Liver (tissue), 9 donors: Measurements from ENCODE around the gene TRMT2A. TPM values are rescaled to one million over a fixed set of nuclear protein-coding genes. Genes with fewer than 3 reads are reported as not detected.

Experiments used
- DNase-seq: peaks from one replicate; pipeline ENCODE4 v3.0.0-alpha.2; 2017; ENCODE audit warnings: low spot score
- H3K27ac ChIP-seq, 2 donors: one replicate each; pipeline ENCODE4 v1.7.0; 2013; ENCODE audit warnings: inconsistent platforms in 2 of 2, low read length in 2 of 2, control low read depth in 1 of 2, low read depth in 1 of 2, mild to moderate bottlenecking in 1 of 2
- H3K27me3 ChIP-seq, 4 donors: one replicate each; pipeline versions ENCODE4 v1.6.1 to v1.7.0; 2013; ENCODE audit warnings: low read length in 3 of 4, inconsistent platforms in 1 of 4, mild to moderate bottlenecking in 1 of 4, moderate library complexity in 1 of 4; ENCODE audit not compliant: control insufficient read depth in 4 of 4, insufficient read depth in 4 of 4
- H3K36me3 ChIP-seq, 4 donors: one replicate each; pipeline versions ENCODE4 v1.6.1 to v1.7.0; 2013; ENCODE audit warnings: low read length in 3 of 4, mild to moderate bottlenecking in 3 of 4, low read depth in 1 of 4, moderate library complexity in 1 of 4; ENCODE audit not compliant: control insufficient read depth in 4 of 4, insufficient read depth in 3 of 4
- H3K4me1 ChIP-seq, 4 donors: one replicate each; pipeline versions ENCODE4 v1.6.1 to v1.7.0; 2013; ENCODE audit warnings: low read length in 3 of 4, mild to moderate bottlenecking in 3 of 4, moderate library complexity in 1 of 4; ENCODE audit not compliant: control insufficient read depth in 4 of 4, insufficient read depth in 4 of 4
- H3K4me3 ChIP-seq, 3 donors: one replicate each; pipeline versions ENCODE4 v1.6.1 to v1.7.0; 2013; ENCODE audit warnings: low read length in 3 of 3, control low read depth in 1 of 3, low read depth in 1 of 3, mild to moderate bottlenecking in 1 of 3
- H3K9ac ChIP-seq, 2 donors: one replicate each; pipeline ENCODE4 v1.7.0; 2013; ENCODE audit warnings: low read length in 2 of 2, mild to moderate bottlenecking in 2 of 2, moderate library complexity in 2 of 2, control low read depth in 1 of 2, low read depth in 1 of 2
- H3K9me3 ChIP-seq, 4 donors: one replicate each; pipeline versions ENCODE4 v1.6.1 to v1.7.0; 2013; ENCODE audit warnings: low read length in 3 of 4; ENCODE audit not compliant: control insufficient read depth in 4 of 4
- ATF3 ChIP-seq: IDR thresholded peaks from 2 replicates; pipeline ENCODE4 v1.6.1; 2016; ENCODE audit warnings: antibody characterized with exemption
- EGR1 ChIP-seq, 2 donors: IDR thresholded peaks; 2 replicates each; pipeline ENCODE4 v1.6.1; 2016 to 2018; ENCODE audit warnings: antibody characterized with exemption in 2 of 2, low read depth in 2 of 2
- FOXA1 ChIP-seq: IDR thresholded peaks from 2 replicates; pipeline ENCODE4 v1.6.1; 2016; ENCODE audit warnings: antibody characterized with exemption
- FOXA2 ChIP-seq: IDR thresholded peaks from 2 replicates; pipeline ENCODE4 v1.6.1; 2016; ENCODE audit warnings: antibody characterized with exemption
- GABPA ChIP-seq, 2 donors: IDR thresholded peaks in 1 of 2; conservative IDR thresholded peaks in 1 of 2; 2 replicates each; pipeline ENCODE4 v1.6.1; 2016; ENCODE audit warnings: antibody characterized with exemption in 2 of 2, mild to moderate bottlenecking in 1 of 2, moderate library complexity in 1 of 2
- HNF4A ChIP-seq, 2 donors: conservative IDR thresholded peaks; 2 replicates each; pipeline ENCODE4 v1.6.1; 2016; ENCODE audit warnings: antibody characterized with exemption in 2 of 2, mild to moderate bottlenecking in 2 of 2
- HNF4G ChIP-seq: IDR thresholded peaks from 2 replicates; pipeline ENCODE4 v1.6.1; 2016; ENCODE audit warnings: antibody characterized with exemption
- NR2F2 ChIP-seq: IDR thresholded peaks from 2 replicates; pipeline ENCODE4 v1.6.1; 2016; ENCODE audit warnings: antibody characterized with exemption
- RAD21 ChIP-seq, 2 donors: IDR thresholded peaks; 2 replicates each; pipeline ENCODE4 v1.6.1; 2016; ENCODE audit warnings: antibody characterized with exemption in 2 of 2, mild to moderate bottlenecking in 2 of 2
- RXRA ChIP-seq, 2 donors: IDR thresholded peaks; 2 replicates each; pipeline ENCODE4 v1.6.1; 2017 to 2018; ENCODE audit warnings: antibody characterized with exemption in 2 of 2, mild to moderate bottlenecking in 1 of 2
- SP1 ChIP-seq: IDR thresholded peaks from 2 replicates; pipeline ENCODE4 v1.6.1; 2018; ENCODE audit warnings: antibody characterized with exemption, mild to moderate bottlenecking
- TAF1 ChIP-seq: conservative IDR thresholded peaks from 2 replicates; pipeline ENCODE4 v1.6.1; 2016; ENCODE audit warnings: antibody characterized with exemption, mild to moderate bottlenecking
- YY1 ChIP-seq: IDR thresholded peaks from 2 replicates; pipeline ENCODE4 v1.6.1; 2016; ENCODE audit warnings: antibody characterized with exemption, mild to moderate bottlenecking
- ZBTB33 ChIP-seq: IDR thresholded peaks from 2 replicates; pipeline ENCODE4 v1.6.1; 2016; ENCODE audit warnings: antibody characterized with exemption
- WGBS: extraction: QIAGEN DNeasy Blood & Tissue Kit; methylation state at CpG from one replicate; pipeline ENCODE4 v1.1.7; 2013; 5-methylcytosine and 5-hydroxymethylcytosine counted together
- polyA plus RNA-seq, 2 donors: library from polyadenylated mRNA; stranded (reverse) in 1 of 2; unstranded in 1 of 2; fragments of 200-250 nt in 1 of 2; fragments of >200 nt in 1 of 2; fragmentation: Nextera tagmentation in 1 of 2; extraction: Ambion mirVana in 1 of 2; gene quantifications; one replicate each; pipeline versions ENCODE4 v1.2.1 to v1.2.3, GENCODE V29; 2013 to 2015
- total RNA-seq, 2 donors: library from RNA; depleted of rRNA; stranded (reverse); fragments of >200 nt; gene quantifications; one replicate each; pipeline ENCODE4 v1.2.3, GENCODE V29; 2014
- donor health status: healthy.
- donor health status: healthy.
- donor health status: healthy.
- donor health status: healthy.
- donor health status: healthy.

The TRMT2A gene
- total and polyA plus RNA-seq, 4 donors: 19.9 to 32.9 (median 25.2) TPM

GRCh38 chr22:20107471-20107901 lies 9.5 kb downstream of the TRMT2A start:
- Histone ChIP-seq H3K4me1 (peaks cover 0 to 22% (median 11%) of the 10 kb centered on the region in 4 donors), H3K4me3 (no peak overlapping the region), H3K9me3 (no peaks in the 10 kb centered on the region), H3K36me3 (peaks cover 17 to 70% (median 45%) of the 10 kb centered on the region in 4 donors), H3K27me3 (no peaks in the 10 kb centered on the region), H3K9ac (no peak overlapping the region), H3K27ac (no peak overlapping the region)
- no peak for TF ChIP-seq TAF1
- no peak for TF ChIP-seq EGR1 (IDR thresholded peaks at IDR 0.05; ENCODE audit: low read depth in 2 of 2)
- TF ChIP-seq ATF3: no peak
- no peak for TF ChIP-seq FOXA2
- no peak for TF ChIP-seq FOXA1
- no peak for TF ChIP-seq SP1
- TF ChIP-seq ZBTB33: no peak
- TF ChIP-seq RAD21 (IDR thresholded peaks at IDR 0.05): no peak
- TF ChIP-seq HNF4A (conservative IDR thresholded peaks at IDR 0.05): no peak
- WGBS: 95% methylated on average over 7 of the region's 7 CpGs
- no peak for DNase-seq

GRCh38 chr22:20106849-20107237 lies 10.2 kb downstream of the TRMT2A start:
- WGBS: 96% methylated on average over 10 of the region's 10 CpGs
- H3K27me3 ChIP-seq: no peaks in the 10 kb centered on the region
- no peak for DNase-seq

More at GRCh38 chr22:20106849-20107237, 10.2 kb downstream of the TRMT2A start:
- H3K27ac ChIP-seq: no peak overlapping the region
- H3K9me3 ChIP-seq: no peaks in the 10 kb centered on the region
- TF ChIP-seq YY1 (no peak), GABPA (IDR thresholded peaks at IDR 0.05 in 1 of 2, conservative IDR thresholded peaks at IDR 0.05 in 1 of 2) (no peak), HNF4A (conservative IDR thresholded peaks at IDR 0.05) (no peak), ZBTB33 (no peak), NR2F2 (no peak), FOXA1 (no peak), FOXA2 (no peak), HNF4G (no peak), RXRA (IDR thresholded peaks at IDR 0.05) (no peak), SP1 (no peak), EGR1 (IDR thresholded peaks at IDR 0.05; ENCODE audit: low read depth in 2 of 2) (no peak), RAD21 (IDR thresholded peaks at IDR 0.05) (no peak)
- H3K4me1 ChIP-seq: peaks cover 0 to 24% (median 15%) of the 10 kb centered on the region in 4 donors
- no peak overlapping the region for H3K4me3 ChIP-seq
- no peak overlapping the region for H3K9ac ChIP-seq
- peaks cover 15 to 64% (median 41%) of the 10 kb centered on the region in 4 donors for H3K36me3 ChIP-seq
